ENCODE results near the gene EPB42.

DNA sequence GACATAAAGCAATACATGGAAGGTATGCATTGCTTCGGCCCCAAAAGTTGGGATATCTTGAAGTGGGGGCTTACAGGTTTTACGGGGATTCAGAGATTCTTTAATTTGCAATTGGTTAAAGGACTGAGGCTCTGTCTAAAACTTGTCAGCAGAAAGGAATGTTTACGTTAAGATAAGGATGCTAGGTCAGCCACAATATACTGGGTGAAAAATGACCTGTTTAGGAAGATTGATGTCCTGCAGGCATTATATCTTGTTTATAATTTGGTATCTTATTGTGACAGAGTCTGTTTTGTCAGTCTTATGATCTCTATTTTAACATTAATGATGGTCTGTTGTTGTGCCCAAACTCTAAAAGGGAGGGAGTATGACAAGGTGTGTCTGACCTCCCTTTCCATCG, 50.9 kb downstream of the EPB42 start:
- TF ChIP-seq, protein P1, sequence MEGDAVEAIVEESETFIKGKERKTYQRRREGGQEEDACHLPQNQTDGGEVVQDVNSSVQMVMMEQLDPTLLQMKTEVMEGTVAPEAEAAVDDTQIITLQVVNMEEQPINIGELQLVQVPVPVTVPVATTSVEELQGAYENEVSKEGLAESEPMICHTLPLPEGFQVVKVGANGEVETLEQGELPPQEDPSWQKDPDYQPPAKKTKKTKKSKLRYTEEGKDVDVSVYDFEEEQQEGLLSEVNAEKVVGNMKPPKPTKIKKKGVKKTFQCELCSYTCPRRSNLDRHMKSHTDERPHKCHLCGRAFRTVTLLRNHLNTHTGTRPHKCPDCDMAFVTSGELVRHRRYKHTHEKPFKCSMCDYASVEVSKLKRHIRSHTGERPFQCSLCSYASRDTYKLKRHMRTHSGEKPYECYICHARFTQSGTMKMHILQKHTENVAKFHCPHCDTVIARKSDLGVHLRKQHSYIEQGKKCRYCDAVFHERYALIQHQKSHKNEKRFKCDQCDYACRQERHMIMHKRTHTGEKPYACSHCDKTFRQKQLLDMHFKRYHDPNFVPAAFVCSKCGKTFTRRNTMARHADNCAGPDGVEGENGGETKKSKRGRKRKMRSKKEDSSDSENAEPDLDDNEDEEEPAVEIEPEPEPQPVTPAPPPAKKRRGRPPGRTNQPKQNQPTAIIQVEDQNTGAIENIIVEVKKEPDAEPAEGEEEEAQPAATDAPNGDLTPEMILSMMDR (IDR thresholded peaks at IDR 0.05; ENCODE audit: low read length): no peak
- TF ChIP-seq EZH2 (IDR thresholded peaks at IDR 0.05; ENCODE audit: borderline replicate concordance, low read length): no peak
